Activated CD4-positive, alpha-beta T cell treated with anti-CD3 and anti-CD28 coated beads, Interleukin-2, Interleukin-4, amounts not matched to agents 100 ng/mL and 50 ng/mL, durations not matched to agents 16 hours and 8 hours (primary cell): ENCODE results near the gene ERCC6L.

Experiments used
- DNase-seq: peaks from one replicate; pipeline ENCODE4 v3.0.0-alpha.2; 2020; ENCODE audit warnings: low spot score

Gene ERCC6L, protein sequence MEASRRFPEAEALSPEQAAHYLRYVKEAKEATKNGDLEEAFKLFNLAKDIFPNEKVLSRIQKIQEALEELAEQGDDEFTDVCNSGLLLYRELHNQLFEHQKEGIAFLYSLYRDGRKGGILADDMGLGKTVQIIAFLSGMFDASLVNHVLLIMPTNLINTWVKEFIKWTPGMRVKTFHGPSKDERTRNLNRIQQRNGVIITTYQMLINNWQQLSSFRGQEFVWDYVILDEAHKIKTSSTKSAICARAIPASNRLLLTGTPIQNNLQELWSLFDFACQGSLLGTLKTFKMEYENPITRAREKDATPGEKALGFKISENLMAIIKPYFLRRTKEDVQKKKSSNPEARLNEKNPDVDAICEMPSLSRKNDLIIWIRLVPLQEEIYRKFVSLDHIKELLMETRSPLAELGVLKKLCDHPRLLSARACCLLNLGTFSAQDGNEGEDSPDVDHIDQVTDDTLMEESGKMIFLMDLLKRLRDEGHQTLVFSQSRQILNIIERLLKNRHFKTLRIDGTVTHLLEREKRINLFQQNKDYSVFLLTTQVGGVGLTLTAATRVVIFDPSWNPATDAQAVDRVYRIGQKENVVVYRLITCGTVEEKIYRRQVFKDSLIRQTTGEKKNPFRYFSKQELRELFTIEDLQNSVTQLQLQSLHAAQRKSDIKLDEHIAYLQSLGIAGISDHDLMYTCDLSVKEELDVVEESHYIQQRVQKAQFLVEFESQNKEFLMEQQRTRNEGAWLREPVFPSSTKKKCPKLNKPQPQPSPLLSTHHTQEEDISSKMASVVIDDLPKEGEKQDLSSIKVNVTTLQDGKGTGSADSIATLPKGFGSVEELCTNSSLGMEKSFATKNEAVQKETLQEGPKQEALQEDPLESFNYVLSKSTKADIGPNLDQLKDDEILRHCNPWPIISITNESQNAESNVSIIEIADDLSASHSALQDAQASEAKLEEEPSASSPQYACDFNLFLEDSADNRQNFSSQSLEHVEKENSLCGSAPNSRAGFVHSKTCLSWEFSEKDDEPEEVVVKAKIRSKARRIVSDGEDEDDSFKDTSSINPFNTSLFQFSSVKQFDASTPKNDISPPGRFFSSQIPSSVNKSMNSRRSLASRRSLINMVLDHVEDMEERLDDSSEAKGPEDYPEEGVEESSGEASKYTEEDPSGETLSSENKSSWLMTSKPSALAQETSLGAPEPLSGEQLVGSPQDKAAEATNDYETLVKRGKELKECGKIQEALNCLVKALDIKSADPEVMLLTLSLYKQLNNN

DNA sequence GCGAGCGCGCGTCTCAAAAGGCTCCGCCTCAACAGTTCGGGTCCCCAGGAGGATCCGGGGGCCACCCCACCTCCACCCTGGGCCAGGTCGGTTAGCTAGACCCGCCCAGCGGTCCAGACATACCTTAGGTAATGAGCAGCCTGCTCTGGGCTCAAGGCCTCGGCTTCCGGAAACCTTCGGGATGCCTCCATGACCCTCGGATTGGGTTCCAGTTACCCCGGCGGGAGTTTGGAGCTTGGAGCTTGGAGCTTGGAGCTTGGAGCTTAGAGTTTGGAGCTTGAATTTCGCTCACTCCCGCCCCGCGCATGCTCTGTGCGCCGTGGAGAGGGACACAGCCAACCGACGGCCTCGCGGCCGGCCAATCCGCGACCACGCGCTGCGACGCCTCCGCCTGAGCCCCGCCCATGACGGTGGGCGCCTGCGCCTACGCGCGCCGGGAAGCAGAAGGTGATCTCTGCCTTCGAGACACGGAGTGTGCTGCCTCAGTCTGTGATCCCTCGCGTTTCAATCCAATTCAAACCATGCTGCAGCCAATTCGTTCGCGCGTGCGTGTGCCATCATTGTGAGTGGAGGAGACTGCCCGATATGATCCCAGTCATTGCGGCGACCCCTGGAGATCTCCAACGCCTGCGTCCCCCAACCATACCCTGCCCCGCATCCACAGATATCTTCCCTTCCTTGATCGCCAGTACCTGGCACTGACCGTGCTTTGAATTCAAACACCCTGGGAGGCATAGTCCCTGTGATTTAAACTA, at the start of gene ERCC6L:
TSS of gene ERCC6L (minus strand) at position 307 of the 755 bp plus-strand sequence. CDS start at position 191, 116 bp downstream.
- DNase-seq = peak; percentile 87

DNA sequence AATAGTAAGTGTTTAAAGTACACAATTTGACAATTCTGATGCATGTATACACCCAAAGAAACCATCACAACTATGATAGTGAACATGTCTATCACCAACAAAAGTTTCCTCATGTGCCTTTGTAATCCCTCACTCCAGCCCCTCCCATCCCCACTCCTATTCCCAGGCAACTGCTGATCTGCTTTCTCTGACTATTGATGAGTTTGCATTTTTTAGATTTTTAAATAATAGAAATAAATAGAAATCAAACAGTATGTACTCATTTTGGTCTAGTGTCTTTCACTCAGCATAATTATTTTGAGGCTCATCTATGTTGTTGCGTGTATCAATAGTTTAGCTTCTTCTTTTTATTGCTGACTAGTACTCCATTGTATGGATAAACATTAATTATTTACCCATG, 43.5 kb upstream of the ERCC6L start:
- DNase-seq = no peak

DNA sequence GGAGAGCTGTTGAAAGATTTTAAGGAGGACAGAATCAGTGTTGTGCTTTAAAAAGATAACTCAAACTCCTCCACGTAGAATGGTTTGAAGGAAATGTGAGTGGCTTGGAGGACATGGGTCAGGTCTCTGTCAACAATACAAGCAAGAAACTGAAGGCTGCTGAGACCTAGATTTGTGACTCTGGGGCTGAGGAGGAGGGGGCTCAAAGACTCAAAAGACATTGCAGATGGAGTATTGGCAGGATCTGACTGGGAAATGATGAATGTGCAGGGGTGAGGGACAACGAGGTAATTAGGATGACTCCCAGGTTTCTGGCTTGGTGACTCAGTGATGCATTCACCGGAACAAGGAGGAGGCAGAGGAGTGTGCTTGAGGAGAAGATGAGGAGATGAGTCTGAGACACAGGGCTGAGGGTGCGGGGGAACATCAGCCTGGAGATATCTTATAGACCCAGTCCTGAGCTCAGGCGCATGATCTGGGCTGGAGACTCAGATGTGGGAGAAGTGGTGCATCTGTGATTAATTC, 41.6 kb upstream of the ERCC6L start:
- DNase-seq = no peak

DNA sequence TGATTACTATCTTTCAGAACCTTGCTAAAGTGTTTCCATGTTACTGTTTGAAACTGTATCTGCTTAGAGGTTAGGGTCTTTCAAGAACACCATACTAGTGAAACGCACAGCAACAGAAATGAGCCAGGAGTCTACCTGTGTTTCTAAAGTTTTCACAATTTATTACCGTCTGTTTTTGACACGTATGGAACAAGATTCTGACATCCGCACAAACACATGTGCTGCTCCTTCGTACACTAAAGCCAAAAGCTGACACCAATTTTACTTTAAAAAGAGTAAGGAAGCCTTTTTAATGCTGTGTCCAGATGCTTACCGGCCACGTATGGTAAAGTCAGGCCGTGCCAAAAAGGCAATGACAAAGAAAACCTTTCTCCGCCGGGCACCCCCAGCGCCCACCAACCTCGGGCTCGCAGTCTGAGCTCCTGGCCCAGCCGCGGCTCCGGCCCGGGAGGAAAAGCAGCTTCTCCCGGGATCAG, 37.7 kb upstream of the ERCC6L start:
- no peak for DNase-seq

DNA sequence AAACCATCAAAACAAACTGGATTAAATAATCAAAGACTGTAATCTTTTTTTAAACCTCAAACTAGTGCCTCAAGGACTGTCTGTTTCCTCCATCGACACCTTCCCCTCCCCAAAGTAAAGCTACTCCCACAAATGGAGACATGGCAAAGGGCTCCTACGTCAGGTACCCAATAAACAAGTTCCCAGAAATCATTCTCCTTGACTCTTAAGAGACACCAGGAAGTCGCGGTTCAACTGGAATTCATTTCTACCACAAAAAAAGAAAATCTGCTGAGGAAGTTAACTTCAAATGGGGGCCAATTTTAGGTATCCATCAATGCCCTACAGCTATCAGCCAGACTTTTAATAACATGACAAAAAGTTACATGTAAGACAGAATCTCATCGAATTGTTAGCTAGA, 35.7 kb upstream of the ERCC6L start:
- DNase-seq = no peak

DNA sequence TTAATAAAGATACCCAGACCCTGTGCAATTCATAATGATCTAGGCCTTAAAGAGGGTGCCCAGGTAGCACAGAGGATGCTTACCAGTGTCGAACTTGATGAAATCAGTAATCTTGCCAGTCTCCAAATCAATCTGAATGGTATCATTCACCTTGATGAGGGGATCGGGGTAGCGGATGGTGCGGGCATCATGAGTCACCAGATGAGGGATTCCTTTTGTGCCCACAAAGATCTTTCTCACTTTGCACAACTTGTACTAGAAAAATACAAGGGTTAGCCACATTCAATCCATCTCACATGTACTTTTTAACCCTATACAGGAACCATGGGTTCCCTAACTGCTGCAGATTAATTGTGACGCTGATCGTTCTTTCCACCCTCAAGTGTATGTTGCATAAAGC, 34.9 kb upstream of the ERCC6L start:
- no peak for DNase-seq

DNA sequence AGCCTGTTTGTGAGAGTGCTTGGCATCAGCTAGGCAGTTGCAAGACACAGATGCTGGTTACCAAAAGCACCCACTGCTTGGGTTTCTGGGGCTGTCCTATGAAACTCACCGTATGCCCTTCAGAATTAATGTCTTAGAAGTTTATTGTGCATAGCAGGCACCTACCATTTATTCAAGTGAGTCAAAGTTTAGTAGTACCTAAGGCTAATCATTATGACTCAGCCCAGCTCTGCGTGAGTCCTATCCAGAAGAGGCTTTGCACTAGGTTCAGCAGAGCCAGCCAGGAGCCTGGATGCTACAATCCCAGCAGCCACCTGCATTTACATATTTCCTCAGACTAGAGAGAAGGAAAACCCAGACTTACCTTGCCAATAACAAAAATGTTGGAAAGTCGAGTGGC, 34.0 kb upstream of the ERCC6L start:
- no peak for DNase-seq

DNA sequence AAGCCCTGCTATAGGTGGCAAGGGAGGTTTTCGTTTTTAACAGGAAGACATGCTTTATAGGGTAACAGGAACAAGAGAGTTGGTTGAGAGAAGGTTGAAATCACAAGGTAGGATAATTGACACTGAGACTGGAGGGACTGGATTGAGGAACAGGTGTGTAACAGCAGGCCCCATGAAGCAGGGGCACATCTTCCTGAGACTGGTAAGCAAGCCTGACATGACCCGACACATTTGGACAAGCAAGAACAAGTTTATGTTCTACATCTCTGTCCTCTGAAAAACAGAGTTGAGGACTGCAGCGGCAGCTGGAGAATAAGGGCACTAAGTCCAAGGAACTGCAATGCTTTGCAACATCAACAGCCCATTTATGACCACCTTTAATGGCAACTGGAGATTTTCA, 33.0 kb upstream of the ERCC6L start:
- DNase-seq = no peak

DNA sequence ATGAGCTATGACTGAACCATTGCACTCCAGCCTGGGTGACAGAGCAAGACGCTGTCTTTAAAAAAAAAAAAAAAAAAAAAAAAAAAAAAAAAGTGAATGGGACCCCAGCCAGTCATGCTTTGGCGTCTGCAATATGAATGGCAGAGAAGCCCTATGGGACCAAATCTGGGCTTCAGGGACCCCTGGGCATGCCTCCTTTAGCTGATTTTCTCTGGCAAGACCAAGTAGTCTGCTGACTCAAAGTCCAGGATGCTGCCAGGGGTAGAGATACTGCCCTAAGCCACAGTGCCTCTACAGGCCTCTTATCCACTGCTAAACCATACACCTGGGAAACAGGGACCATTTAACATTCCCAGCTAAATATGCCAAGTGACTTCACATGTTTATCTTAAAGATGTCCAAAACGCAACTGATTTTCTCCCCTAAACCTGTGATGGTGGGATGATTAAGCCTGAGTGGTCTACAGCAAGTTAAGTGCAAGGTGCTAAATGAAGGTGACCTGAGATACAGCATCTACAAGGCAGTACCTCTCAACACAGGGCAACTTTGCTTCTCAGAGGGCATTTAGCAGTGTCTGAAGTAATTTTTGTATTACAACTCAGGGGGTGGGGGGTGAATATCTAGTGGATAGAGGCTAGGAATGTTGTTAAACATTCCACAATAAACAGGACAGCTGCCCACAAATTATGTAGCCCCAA, 32.4 kb upstream of the ERCC6L start:
- no peak for DNase-seq

DNA sequence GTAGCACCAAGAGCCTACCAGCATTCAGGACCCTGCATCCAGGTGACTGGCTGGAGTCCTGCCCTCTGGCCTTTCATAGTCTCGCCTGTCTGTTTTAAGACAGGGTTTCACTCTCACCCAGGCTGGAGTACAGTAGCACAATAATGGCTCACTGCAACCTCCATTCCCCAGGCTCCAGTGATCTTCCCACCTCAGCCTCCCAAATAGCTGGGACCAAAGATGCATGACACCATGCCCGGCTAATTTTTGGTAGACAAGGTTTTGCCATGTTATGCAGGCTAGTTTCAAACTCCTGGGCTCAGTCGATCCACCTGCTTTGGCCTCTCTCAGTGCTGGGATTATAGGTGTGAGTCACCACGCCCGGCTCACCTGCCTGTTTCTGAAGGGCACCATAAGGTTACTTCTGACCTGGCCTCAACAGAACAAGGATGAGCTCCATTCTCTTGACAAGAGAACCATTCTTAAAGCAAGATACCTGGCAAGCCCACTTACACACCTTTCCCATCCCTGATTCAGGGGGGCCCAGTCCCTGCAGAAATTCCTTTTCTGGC, 31.6 kb upstream of the ERCC6L start:
- no peak for DNase-seq

DNA sequence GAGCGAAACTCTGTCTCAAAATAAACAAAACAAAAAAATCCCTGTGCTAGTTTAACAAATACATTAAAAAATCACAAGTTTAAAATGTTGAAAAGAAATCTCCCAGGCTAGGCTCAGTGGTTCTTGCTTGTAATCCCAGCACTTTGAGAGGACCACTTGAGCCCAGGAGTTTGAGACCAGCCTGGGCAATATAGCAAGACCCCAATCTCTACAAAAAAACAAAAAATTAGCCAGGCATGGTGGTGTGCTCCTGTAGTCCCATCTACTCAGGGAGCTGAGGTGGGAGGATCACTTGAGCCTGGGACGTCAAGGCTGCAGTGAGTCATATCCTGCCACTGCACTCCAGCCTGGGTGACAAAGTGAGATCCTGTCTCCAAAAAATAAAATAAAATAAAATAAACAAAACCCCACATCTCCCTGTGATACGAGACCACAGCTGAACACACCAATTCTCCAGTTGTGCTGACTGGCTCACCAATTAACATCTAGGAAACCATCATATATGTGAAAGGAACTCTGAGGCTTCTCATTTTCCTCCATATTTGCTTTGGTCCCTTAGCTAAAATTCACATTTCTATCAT, 30.9 kb upstream of the ERCC6L start:
- no peak for DNase-seq

DNA sequence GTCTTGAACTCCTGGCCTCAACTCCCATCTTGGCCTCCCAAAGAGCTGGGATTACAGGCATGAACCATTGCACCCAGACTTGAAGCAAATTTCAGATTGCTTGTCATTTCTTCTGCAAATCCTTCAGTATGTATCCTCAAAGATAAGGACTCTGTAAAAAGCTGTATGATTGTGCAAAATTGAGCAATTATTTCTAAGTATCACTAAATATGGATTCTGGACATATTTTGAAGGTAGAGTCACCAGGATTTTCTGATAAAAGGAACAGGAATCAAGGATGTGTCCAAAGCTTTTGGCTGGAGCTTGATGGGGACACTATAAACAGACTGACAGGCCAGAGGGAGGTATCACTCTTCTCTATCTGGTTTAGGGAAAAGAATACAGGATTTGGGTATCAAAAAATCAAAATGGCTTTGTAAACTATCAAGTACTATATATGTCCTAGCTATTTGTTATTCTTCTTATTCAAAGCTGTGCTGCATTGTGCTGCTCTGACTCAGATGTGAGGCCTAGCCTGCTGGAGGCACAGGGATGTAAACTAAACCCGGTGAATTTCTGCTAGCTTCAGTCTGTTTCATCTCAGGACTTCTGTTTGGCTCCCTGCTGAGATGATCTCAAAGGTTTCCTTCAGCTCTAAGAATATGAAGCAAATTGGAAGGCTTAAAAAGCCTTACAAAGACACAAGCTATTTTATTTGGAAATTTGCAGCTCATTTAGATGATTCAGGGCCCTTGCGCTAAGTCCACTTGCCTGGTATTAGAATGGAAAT, 30.0 kb upstream of the ERCC6L start:
- no peak for DNase-seq

DNA sequence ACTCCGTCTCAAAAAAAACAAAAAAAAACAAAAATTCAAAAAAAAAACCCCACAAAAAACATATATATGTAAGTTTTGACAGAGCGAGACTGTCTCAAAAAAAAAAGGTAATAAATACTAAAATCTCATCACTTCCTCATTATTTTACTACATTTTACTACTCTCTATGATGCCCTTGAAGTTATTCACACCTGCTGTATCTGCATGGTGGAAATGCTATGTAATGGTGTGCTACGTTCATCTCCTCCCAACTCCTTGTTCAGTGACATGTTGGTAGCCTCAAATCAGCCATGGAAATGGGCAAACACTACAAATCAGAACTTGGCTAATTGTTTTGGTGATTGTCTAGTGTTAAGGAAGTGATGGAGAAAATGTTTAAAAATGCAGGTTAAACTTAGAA, 26.4 kb upstream of the ERCC6L start:
- DNase-seq = no peak

DNA sequence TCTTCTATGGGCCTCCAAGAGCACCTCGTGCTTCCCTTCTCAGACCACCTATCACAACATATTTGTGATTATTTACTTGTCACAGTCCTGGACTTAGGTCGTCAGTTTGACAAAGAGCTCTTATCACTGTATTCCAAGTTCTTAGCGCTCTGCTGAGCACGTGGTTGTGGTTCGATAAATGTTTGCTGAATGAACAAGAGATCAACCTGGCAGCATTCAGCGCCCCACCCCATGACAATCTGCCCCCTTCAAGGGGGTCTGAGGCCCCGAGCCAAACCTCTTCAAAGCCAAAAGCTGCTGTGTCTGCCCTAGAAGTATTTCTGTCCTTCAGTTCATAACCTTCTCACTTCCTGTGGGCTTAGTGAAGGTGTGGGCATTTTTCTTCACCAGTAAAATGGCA, 23.2 kb upstream of the ERCC6L start:
- DNase-seq = no peak

DNA sequence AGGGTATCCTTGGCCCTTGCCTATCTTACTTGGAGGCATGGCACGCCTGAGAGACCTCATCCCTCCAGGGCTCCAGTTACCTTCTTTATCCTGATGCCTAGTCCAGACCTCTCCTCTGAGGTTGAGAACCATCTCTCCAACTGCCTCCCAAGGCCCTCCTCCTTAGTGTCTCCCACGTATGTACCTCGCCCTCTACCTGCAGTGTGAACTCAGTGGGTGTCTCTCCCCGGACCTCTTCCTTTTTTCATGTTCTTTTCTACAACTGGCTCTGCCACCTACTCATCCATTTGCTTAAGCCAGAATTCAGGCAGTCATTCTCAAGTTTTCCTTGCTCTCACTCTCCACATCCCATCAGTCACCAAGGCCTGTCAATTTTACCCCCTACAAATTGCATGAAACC, 21.6 kb upstream of the ERCC6L start:
- no peak for DNase-seq

DNA sequence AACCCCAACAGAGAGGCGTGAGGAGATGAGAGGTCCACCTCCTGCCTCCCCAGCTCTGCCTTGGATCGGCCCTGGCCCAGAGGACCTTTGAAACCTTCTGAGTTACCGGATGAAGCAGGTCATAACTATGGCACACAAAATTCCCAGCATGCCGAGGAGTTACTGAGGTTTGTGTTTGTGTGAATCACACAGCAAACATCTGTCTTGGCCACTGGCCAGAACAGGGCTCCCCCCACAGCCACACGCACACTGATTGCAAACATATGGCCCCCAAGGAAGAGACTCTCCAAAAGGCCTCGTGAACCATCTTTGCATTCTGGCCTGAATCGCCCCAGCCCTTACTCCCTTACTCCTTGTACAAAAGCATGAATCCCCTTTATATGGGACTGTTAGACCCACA, 19.3 kb upstream of the ERCC6L start:
- DNase-seq = no peak

DNA sequence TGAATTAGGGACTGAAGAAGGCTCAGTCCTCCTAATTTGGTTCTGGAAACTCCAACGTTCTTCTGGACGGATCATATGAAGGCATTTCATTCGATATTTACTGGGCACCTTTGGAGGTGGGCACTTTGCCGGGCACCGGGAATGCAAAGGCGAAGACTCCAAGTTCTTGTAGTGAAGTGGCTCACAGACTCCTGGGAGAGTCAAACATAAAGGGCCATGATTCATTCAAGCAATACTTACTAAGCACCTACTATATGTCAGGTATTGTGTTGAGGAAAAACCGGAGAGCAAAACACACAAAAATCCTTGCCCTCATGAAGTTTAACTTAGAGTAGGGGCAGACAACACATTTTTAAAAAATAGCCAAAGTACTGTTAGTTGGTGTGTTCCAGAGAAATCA, 17.0 kb upstream of the ERCC6L start:
- no peak for DNase-seq

DNA sequence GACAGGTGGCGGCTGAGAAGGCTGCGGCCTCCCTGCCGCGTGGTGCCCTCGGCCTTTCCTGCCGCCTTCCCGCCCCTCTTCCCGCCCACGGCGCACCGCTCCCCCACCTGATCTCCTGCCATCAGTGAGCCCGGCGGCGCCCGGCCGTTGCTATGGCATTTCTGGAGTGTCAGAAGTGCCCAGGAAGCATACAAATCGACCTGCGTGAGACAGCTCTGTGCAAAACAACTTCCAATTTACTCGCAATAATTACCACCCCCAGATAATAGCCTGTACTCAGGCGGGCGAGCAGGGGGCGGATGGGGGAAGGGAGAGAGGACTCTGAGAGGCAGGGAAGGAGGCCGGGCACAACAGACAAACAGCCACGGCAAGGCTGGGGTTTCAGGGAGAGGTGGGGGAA, 16.6 kb upstream of the ERCC6L start:
- no peak for DNase-seq

DNA sequence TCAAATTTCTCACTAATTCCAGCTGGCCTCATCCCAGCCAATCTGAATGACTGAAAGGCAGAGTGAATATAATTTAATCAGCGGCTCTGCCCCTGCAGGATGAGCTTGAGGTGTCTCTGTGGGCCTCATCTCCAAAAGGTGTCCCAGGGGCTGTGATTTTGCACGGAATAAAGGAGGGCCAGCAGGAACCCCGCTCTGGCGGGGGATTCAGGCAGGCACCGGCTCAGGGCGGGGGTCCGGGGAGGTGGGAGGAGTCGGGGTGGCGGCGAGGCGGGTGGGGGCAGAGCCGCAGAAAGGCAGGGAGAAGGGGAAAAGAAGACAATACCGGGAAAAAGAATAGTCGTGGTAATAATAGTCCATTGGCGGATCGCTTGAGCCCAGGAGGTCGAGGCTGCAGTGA, 16.0 kb upstream of the ERCC6L start:
- DNase-seq = no peak
